A673 (cell line): ENCODE data around the gene GNG7. TPM values are rescaled to one million over a fixed set of nuclear protein-coding genes. Genes with fewer than 3 reads are reported as not detected.

Experiments
- BruUV-seq: library from RNA; stranded (reverse); fragments of 400-500 nt; replicated peaks from 2 replicates; lab custom pipeline; 2021; lab: Mats Ljungman, UMichigan
- CTCF ChIA-PET: fragments of 300-600 bp; sonication (Branson Sonifier 250); formaldehyde crosslinking; loops from one replicate; lab custom pipeline; 2022; ENCODE audit warnings: antibody characterized with exemption; lab: Charles Lee
- POLR2A ChIA-PET: fragments of 300-600 bp; sonication (Branson Sonifier 250); formaldehyde crosslinking; loops from one replicate; lab custom pipeline; 2022; ENCODE audit warnings: antibody characterized with exemption; ENCODE audit not compliant: low non-redundant PET; lab: Charles Lee
- DNase-seq: peaks from one replicate; pipeline ENCODE4 v3.0.0-alpha.2; 2015; ENCODE audit warnings: low spot score
- H3K27ac ChIP-seq: fragments of 200-600 bp; sonication (generic); 2 replicates; pipeline ENCODE4 v1.5.1; 2016; ENCODE audit warnings: mixed run types, low read depth, mild to moderate bottlenecking, mixed read lengths, antibody characterized with exemption, low read length; ENCODE audit not compliant: poor library complexity, severe bottlenecking
- H3K27me3 ChIP-seq: fragments of 200-600 bp; sonication (generic); replicated peaks from 2 replicates; pipeline ENCODE4 v1.6.1; 2017; ENCODE audit warnings: mixed run types, low read depth, mild to moderate bottlenecking, mixed read lengths, antibody characterized with exemption, low read length; ENCODE audit not compliant: insufficient read depth, poor library complexity
- H3K36me3 ChIP-seq: fragments of 200-600 bp; sonication (generic); 2 replicates; pipeline ENCODE4 v1.6.1; 2016; ENCODE audit warnings: mixed run types, mild to moderate bottlenecking, mixed read lengths, antibody characterized with exemption, low read length; ENCODE audit not compliant: insufficient read depth, poor library complexity, severe bottlenecking
- H3K4me1 ChIP-seq: fragments of 200-600 bp; sonication (generic); 2 replicates; pipeline ENCODE4 v1.6.1; 2017; ENCODE audit warnings: mixed run types, mild to moderate bottlenecking, mixed read lengths, antibody characterized with exemption, low read length; ENCODE audit not compliant: insufficient read depth, poor library complexity, severe bottlenecking
- H3K4me3 ChIP-seq: fragments of 200-600 bp; sonication (generic); 2 replicates; pipeline ENCODE4 v1.5.1; 2016; ENCODE audit warnings: low read depth, mixed run types, mild to moderate bottlenecking, mixed read lengths, low read length; ENCODE audit not compliant: poor library complexity, severe bottlenecking
- H3K9me3 ChIP-seq: fragments of 200-600 bp; sonication (generic); 2 replicates; pipeline ENCODE4 v1.6.1; 2016; ENCODE audit warnings: mixed run types, low read depth, mild to moderate bottlenecking, mixed read lengths, antibody characterized with exemption, low read length; ENCODE audit not compliant: poor library complexity, severe bottlenecking
- CTCF ChIP-seq: fragments of 300-800, 200-600 bp; sonication (generic); conservative IDR thresholded peaks from 2 replicates; pipeline ENCODE4 v1.5.1; 2017; ENCODE audit warnings: low read depth, mild to moderate bottlenecking, antibody characterized with exemption, low read length, moderate library complexity, mixed read lengths
- EZH2 ChIP-seq: fragments of 200-600 bp; sonication (generic); IDR thresholded peaks from 2 replicates; pipeline ENCODE4 v1.6.1; 2017; ENCODE audit warnings: borderline replicate concordance, low read depth, mild to moderate bottlenecking, mixed read lengths, antibody characterized with exemption, low read length; ENCODE audit not compliant: poor library complexity, severe bottlenecking
- intact Hi-C: fragments of 100-400 bp; cut with micrococcal nuclease; formaldehyde crosslinking; loops from one replicate; pipeline ENCODE4 v1.10.0; 2022; ENCODE audit not compliant: unreplicated experiment
- total RNA-seq: library from RNA; stranded (reverse); gene quantifications from 2 replicates; pipeline ENCODE4 v1.2.3, GENCODE V29; 2021

GNG7 gene
- total RNA-seq, 1 experiment from 2014 or later: 0.30 TPM

- Histone ChIP-seq H3K4me3 (no peak overlapping the region), H3K4me1 (no peaks in the 10 kb centered on the region), H3K27me3 (no peaks in the 10 kb centered on the region), H3K36me3 (no peaks in the 10 kb centered on the region), H3K9me3 (peaks cover 10% of the 10 kb centered on the region), H3K27ac (no peak overlapping the region)
- no TSS peak for BruUV-seq
- TF ChIP-seq EZH2 (no peak), CTCF (no peak)
- no peak for DNase-seq
- intact Hi-C loops: no loop called here
- CTCF ChIA-PET: no interaction called here
- POLR2A ChIA-PET: interaction anchor here (0.5 to 0.7 kb wide), 2 partner anchors 43 to 111 kb away, joined by 4 to 8 read pairs; partner anchors contain the start of gene GADD45B
These were observed 115.3 kb downstream of the GNG7 start for GRCh38 chr19:2587001-2587719.

DNA sequence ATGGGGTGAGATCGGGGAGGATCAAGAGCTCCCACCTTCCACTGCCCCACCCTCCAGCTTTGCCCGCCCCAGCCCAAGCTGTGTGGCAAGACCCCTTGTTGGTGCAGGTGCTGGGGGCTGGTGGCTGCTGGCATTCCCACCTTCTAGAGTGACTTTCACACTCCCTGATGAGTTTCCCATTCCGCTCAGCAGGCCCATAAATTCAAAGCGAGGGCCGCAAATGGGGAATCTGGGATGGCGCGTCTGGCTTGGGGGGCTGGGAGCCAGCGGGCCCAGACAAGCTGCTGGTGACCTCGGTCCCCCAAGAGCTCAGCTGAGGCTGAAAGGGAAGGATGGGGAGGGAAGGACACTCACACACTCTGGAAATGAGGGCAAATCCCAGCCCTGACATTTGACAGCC is 116.3 kb downstream of the GNG7 start:
- H3K9me3 ChIP-seq: peaks cover 10% of the 10 kb centered on the region
- DNase-seq: no peak
- TF ChIP-seq CTCF (no peak), EZH2 (no peak)
- intact Hi-C loops: no loop called here
- ChIA-PET POLR2A (interaction anchor here (0.5 kb wide), 1 partner anchor 110 kb away, joined by 4 read pairs; the partner anchor contains the start of gene GADD45B), CTCF (no interaction called here)
- no peak overlapping the region for H3K4me3 ChIP-seq
- H3K4me1 ChIP-seq: no peaks in the 10 kb centered on the region
- no peaks in the 10 kb centered on the region for H3K27me3 ChIP-seq
- no peak overlapping the region for H3K27ac ChIP-seq
- no peaks in the 10 kb centered on the region for H3K36me3 ChIP-seq
- no TSS peak for BruUV-seq

DNA sequence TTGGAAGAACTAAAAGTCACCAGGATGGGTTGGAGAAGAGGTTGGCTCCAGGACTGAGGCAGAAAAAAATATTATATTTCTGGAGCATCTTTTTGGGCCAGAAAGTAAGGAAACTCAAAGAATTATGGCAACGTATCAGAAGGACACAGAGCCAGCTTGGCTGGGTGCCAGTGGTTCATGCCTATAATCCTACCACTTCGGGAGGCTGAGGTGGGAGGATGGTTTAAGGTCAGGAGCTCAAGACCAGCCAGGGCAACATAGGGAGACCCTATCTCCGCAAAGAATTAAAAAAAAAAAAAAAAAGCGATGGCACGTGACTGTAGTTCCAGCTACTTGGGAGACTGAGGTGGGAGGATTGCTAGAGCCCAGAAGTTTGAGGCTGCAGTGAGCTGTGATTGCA is 118.5 kb downstream of the GNG7 start:
- intact Hi-C loops: no loop called here
- no peak overlapping the region for H3K4me3 ChIP-seq
- CTCF ChIA-PET: no interaction called here
- H3K9me3 ChIP-seq: peaks cover 10% of the 10 kb centered on the region
- POLR2A ChIA-PET: no interaction called here
- no peak for DNase-seq
- no peak overlapping the region for H3K27ac ChIP-seq
- BruUV-seq: no TSS peak
- H3K27me3 ChIP-seq: no peaks in the 10 kb centered on the region
- H3K36me3 ChIP-seq: no peaks in the 10 kb centered on the region
- TF ChIP-seq CTCF: no peak
- no peak for TF ChIP-seq EZH2
- H3K4me1 ChIP-seq: peaks cover 4% of the 10 kb centered on the region
